ENCODE results near the gene CNOT4. TPM values are rescaled to one million over a fixed set of nuclear protein-coding genes. Genes with fewer than 3 reads are reported as not detected.

Gene CNOT4
- total RNA-seq, 1 experiment from 2014 or later: 9.7 TPM

GRCh38 chr7:135380351-135380750 is 129.6 kb downstream of the CNOT4 start:
- Histone ChIP-seq H3K4me2 (ENCODE audit: low read length) (no peak overlapping the region), H2AFZ (ENCODE audit: low read length) (no peak overlapping the region), H4K20me1 (ENCODE audit: low read length) (no peaks in the 10 kb centered on the region), H3K79me2 (ENCODE audit: low read length) (no peaks in the 10 kb centered on the region), H3K4me1 (ENCODE audit: insufficient read depth, low read length) (no peaks in the 10 kb centered on the region), H3K36me3 (ENCODE audit: low read depth, low read length) (no peaks in the 10 kb centered on the region), H3F3A (ENCODE audit: low read length, unreplicated experiment) (no peaks in the 10 kb centered on the region), H3K9ac (ENCODE audit: low read length) (no peak overlapping the region), H3K27ac (ENCODE audit: low read length) (no peak overlapping the region), H3K9me3 (ENCODE audit: low read length) (no peaks in the 10 kb centered on the region), H3K9me2 (replicated peaks; ENCODE audit: low read length) (no peaks in the 10 kb centered on the region), H3K4me3 (ENCODE audit: low read length) (no peak overlapping the region), H3K27me3 (ENCODE audit: low read length) (no peaks in the 10 kb centered on the region)
- ChIA-PET POLR2A (ENCODE audit: unreplicated experiment) (no interaction called here), CTCF (no interaction called here)
- no TSS peak for BruUV-seq (replicated peaks)
- ATAC-seq: no peak
- TF ChIP-seq, protein P1, sequence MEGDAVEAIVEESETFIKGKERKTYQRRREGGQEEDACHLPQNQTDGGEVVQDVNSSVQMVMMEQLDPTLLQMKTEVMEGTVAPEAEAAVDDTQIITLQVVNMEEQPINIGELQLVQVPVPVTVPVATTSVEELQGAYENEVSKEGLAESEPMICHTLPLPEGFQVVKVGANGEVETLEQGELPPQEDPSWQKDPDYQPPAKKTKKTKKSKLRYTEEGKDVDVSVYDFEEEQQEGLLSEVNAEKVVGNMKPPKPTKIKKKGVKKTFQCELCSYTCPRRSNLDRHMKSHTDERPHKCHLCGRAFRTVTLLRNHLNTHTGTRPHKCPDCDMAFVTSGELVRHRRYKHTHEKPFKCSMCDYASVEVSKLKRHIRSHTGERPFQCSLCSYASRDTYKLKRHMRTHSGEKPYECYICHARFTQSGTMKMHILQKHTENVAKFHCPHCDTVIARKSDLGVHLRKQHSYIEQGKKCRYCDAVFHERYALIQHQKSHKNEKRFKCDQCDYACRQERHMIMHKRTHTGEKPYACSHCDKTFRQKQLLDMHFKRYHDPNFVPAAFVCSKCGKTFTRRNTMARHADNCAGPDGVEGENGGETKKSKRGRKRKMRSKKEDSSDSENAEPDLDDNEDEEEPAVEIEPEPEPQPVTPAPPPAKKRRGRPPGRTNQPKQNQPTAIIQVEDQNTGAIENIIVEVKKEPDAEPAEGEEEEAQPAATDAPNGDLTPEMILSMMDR (conservative IDR thresholded peaks at IDR 0.05; ENCODE audit: low read depth, low read length): no peak
- no peak for TF ChIP-seq EZH2 (IDR thresholded peaks at IDR 0.05; ENCODE audit: low read length, unreplicated experiment)
- TF ChIP-seq EZH2phosphoT487 (IDR thresholded peaks at IDR 0.05; ENCODE audit: borderline replicate concordance, low read length): no peak
- intact Hi-C loops (cut with micrococcal nuclease): no loop called here
- DNase-seq: no peak

- H3K4me1 ChIP-seq (ENCODE audit: insufficient read depth, low read length): no peaks in the 10 kb centered on the region
- CTCF ChIA-PET: no interaction called here
- H3K79me2 ChIP-seq (ENCODE audit: low read length): no peaks in the 10 kb centered on the region
- no peaks in the 10 kb centered on the region for H3F3A ChIP-seq (ENCODE audit: low read length, unreplicated experiment)
- POLR2A ChIA-PET (ENCODE audit: unreplicated experiment): no interaction called here
- ATAC-seq (no peak), DNase-seq (no peak)
- no peak overlapping the region for H2AFZ ChIP-seq (ENCODE audit: low read length)
- H3K9me2 ChIP-seq (replicated peaks; ENCODE audit: low read length): no peaks in the 10 kb centered on the region
- no peaks in the 10 kb centered on the region for H3K9me3 ChIP-seq (ENCODE audit: low read length)
- intact Hi-C loops (cut with micrococcal nuclease): no loop called here
- no peak overlapping the region for H3K27ac ChIP-seq (ENCODE audit: low read length)
- no peaks in the 10 kb centered on the region for H4K20me1 ChIP-seq (ENCODE audit: low read length)
- no peak overlapping the region for H3K9ac ChIP-seq (ENCODE audit: low read length)
- no peaks in the 10 kb centered on the region for H3K27me3 ChIP-seq (ENCODE audit: low read length)
- no TSS peak for BruUV-seq (replicated peaks)
- TF ChIP-seq, protein P1 (conservative IDR thresholded peaks at IDR 0.05; ENCODE audit: low read depth, low read length): no peak
- TF ChIP-seq EZH2phosphoT487 (IDR thresholded peaks at IDR 0.05; ENCODE audit: borderline replicate concordance, low read length): no peak
- TF ChIP-seq EZH2 (IDR thresholded peaks at IDR 0.05; ENCODE audit: low read length, unreplicated experiment): no peak
- H3K36me3 ChIP-seq (ENCODE audit: low read depth, low read length): no peaks in the 10 kb centered on the region
- H3K4me2 ChIP-seq (ENCODE audit: low read length): no peak overlapping the region
- no peak overlapping the region for H3K4me3 ChIP-seq (ENCODE audit: low read length)
Observed at GRCh38 chr7:135377171-135377570, 132.7 kb downstream of the CNOT4 start.

GRCh38 chr7:135375908-135376699 is 133.8 kb downstream of the CNOT4 start:
- H3K36me3 ChIP-seq (ENCODE audit: low read depth, low read length): no peaks in the 10 kb centered on the region
- no peaks in the 10 kb centered on the region for H3K9me3 ChIP-seq (ENCODE audit: low read length)
- ChIA-PET POLR2A (ENCODE audit: unreplicated experiment) (no interaction called here), CTCF (interaction anchor here (1.1 kb wide), 1 partner anchor 95 kb away, joined by 3 read pairs; no protein-coding TSS in a partner anchor)
- intact Hi-C loops (cut with micrococcal nuclease): no loop called here
- no peak overlapping the region for H3K9ac ChIP-seq (ENCODE audit: low read length)
- TF ChIP-seq EZH2phosphoT487 (IDR thresholded peaks at IDR 0.05; ENCODE audit: borderline replicate concordance, low read length) (no peak), EZH2 (IDR thresholded peaks at IDR 0.05; ENCODE audit: low read length, unreplicated experiment) (no peak)
- TF ChIP-seq, protein P1 (conservative IDR thresholded peaks at IDR 0.05; ENCODE audit: low read depth, low read length): no peak
- DNase-seq (no peak), ATAC-seq (peak; percentile 74)
- H3K27me3 ChIP-seq (ENCODE audit: low read length): no peaks in the 10 kb centered on the region
- no TSS peak for BruUV-seq (replicated peaks)
- H3K4me2 ChIP-seq (ENCODE audit: low read length): no peak overlapping the region
- H2AFZ ChIP-seq (ENCODE audit: low read length): no peak overlapping the region
- no peak overlapping the region for H3K27ac ChIP-seq (ENCODE audit: low read length)
- no peaks in the 10 kb centered on the region for H3K79me2 ChIP-seq (ENCODE audit: low read length)
- H3K9me2 ChIP-seq (replicated peaks; ENCODE audit: low read length): no peaks in the 10 kb centered on the region
- H3K4me1 ChIP-seq (ENCODE audit: insufficient read depth, low read length): no peaks in the 10 kb centered on the region
- no peaks in the 10 kb centered on the region for H4K20me1 ChIP-seq (ENCODE audit: low read length)
- H3K4me3 ChIP-seq (ENCODE audit: low read length): no peak overlapping the region
- no peaks in the 10 kb centered on the region for H3F3A ChIP-seq (ENCODE audit: low read length, unreplicated experiment)
